22Rv1 (cell line): ENCODE measurements around the gene PDLIM5.

Source experiments
- ZFX ChIP-seq: fragments of 450-650 bp; IDR thresholded peaks from 2 replicates; pipeline ENCODE4 v1.6.1; 2017; ENCODE audit warnings: antibody characterized with exemption, borderline replicate concordance
- TF ChIP-seq, protein P1 (sequence below): fragments of 450-650 bp; IDR thresholded peaks from 2 replicates; pipeline ENCODE4 v1.5.1; 2017; ENCODE audit warnings: mild to moderate bottlenecking

DNA sequence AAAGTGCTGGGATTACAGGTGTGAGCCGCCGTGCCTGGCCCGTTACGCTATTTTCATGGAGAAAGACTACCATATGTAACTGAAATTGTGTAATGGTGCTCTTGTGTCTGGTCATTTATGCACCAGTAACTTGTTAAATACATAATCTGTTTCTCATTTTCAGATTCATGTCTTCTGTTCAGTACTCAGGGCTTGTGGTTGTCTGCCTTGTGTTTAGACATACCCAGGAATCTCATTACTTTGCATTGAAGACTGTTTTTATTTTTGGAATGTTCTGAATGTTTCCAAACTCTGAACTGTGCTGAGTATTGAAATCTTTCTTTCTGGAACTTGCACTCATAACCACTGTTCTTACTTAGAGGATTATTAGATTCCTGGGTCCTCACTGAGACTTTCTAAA is 52.8 kb downstream of the PDLIM5 start:
- TF ChIP-seq, protein P1, sequence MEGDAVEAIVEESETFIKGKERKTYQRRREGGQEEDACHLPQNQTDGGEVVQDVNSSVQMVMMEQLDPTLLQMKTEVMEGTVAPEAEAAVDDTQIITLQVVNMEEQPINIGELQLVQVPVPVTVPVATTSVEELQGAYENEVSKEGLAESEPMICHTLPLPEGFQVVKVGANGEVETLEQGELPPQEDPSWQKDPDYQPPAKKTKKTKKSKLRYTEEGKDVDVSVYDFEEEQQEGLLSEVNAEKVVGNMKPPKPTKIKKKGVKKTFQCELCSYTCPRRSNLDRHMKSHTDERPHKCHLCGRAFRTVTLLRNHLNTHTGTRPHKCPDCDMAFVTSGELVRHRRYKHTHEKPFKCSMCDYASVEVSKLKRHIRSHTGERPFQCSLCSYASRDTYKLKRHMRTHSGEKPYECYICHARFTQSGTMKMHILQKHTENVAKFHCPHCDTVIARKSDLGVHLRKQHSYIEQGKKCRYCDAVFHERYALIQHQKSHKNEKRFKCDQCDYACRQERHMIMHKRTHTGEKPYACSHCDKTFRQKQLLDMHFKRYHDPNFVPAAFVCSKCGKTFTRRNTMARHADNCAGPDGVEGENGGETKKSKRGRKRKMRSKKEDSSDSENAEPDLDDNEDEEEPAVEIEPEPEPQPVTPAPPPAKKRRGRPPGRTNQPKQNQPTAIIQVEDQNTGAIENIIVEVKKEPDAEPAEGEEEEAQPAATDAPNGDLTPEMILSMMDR, result no peak
- no peak for TF ChIP-seq ZFX
